ENCODE measurements around the gene TMEM38A.
"Not testable (repeated sequence)": the region's sequence is repeated elsewhere in the genome, so short reads cannot be mapped to it uniquely, and the experiment has no call there.

Gene TMEM38A

GRCh38 chr19:16678498-16678897, 17.6 kb downstream of the TMEM38A start:
- no peak for DNase-seq

GRCh38 chr19:16679811-16680210, 18.9 kb downstream of the TMEM38A start:
- DNase-seq = no peak

- no peak for DNase-seq
These were observed 21.6 kb downstream of the TMEM38A start for GRCh38 chr19:16682539-16682938.

- no peak for DNase-seq
These were observed 23.3 kb downstream of the TMEM38A start for GRCh38 chr19:16684216-16684615.

- DNase-seq = no peak
These were observed 27.1 kb downstream of the TMEM38A start for GRCh38 chr19:16688084-16688483.

GRCh38 chr19:16698914-16699313, 38.0 kb downstream of the TMEM38A start:
- no peak for DNase-seq

GRCh38 chr19:16702123-16702522, 41.2 kb downstream of the TMEM38A start:
- no peak for DNase-seq

- no peak for DNase-seq
These were observed 42.7 kb downstream of the TMEM38A start for GRCh38 chr19:16703677-16704076.

- not testable (repeated sequence) for DNase-seq
These were observed 49.9 kb downstream of the TMEM38A start for GRCh38 chr19:16710870-16711269.

GRCh38 chr19:16712295-16712694, 51.4 kb downstream of the TMEM38A start:
- DNase-seq = not testable (repeated sequence)

- DNase-seq = peak; percentile 3 to 9 (median 6)
These were observed 53.9 kb downstream of the TMEM38A start for GRCh38 chr19:16714702-16715287.

GRCh38 chr19:16715611-16716010, 54.7 kb downstream of the TMEM38A start:
- DNase-seq = no peak

GRCh38 chr19:16721051-16721450, 60.1 kb downstream of the TMEM38A start:
- no peak for DNase-seq

GRCh38 chr19:16722591-16722990, 61.7 kb downstream of the TMEM38A start:
- no peak for DNase-seq

- DNase-seq = no peak
These were observed 66.0 kb downstream of the TMEM38A start for GRCh38 chr19:16726916-16727315.

- not testable (repeated sequence) for DNase-seq
These were observed 74.8 kb downstream of the TMEM38A start for GRCh38 chr19:16735650-16736266.

GRCh38 chr19:16736709-16737108, 75.8 kb downstream of the TMEM38A start:
- DNase-seq = no peak

GRCh38 chr19:16737911-16738310, 77.0 kb downstream of the TMEM38A start:
- no peak for DNase-seq

GRCh38 chr19:16739546-16739945, 78.6 kb downstream of the TMEM38A start:
- no peak for DNase-seq

Data from activated naive CD4-positive, alpha-beta T cell (primary cell).